Activated naive CD8-positive, alpha-beta T cell treated with anti-CD3 and anti-CD28 coated beads, Interleukin-2, amount 10 ng/mL, durations not matched to agents 7 days and 5 days (primary cell): ENCODE results near the gene EDEM3. TPM values are rescaled to one million over a fixed set of nuclear protein-coding genes. Genes with fewer than 3 reads are reported as not detected.

ENCODE experiments used
- ATAC-seq: fragments of 150-1000 bp; cut with Tn5 transposase; one replicate; pipeline ENCODE4 v1.10.0; 2021; ENCODE audit warnings: low read depth, moderate library complexity
- POLR2A ChIA-PET: fragments of 350-600 bp; sonication (Branson Sonifier 250); formaldehyde crosslinking; loops from one replicate; lab custom pipeline; 2021; ENCODE audit warnings: antibody characterized with exemption; lab: Charles Lee
- DNase-seq: peaks from one replicate; pipeline ENCODE4 v3.0.0; 2021
- H3K27ac Mint-ChIP-seq: one replicate; pipeline ENCODE4 v1.8.0; 2022; ENCODE audit warnings: mild to moderate bottlenecking, mixed read lengths
- H3K27me3 Mint-ChIP-seq: one replicate; pipeline ENCODE4 v1.8.0; 2022; ENCODE audit warnings: mild to moderate bottlenecking, moderate library complexity, mixed read lengths
- H3K36me3 Mint-ChIP-seq: one replicate; pipeline ENCODE4 v1.8.0; 2021; ENCODE audit warnings: mild to moderate bottlenecking, mixed read lengths
- H3K4me1 Mint-ChIP-seq: one replicate; pipeline ENCODE4 v1.8.0; 2021; ENCODE audit warnings: mixed read lengths
- H3K4me3 Mint-ChIP-seq: one replicate; pipeline ENCODE4 v1.8.0; 2022; ENCODE audit warnings: mild to moderate bottlenecking, moderate library complexity, mixed read lengths
- H3K9me3 Mint-ChIP-seq: one replicate; pipeline ENCODE4 v1.8.0; 2021; ENCODE audit warnings: mixed read lengths
- total RNA-seq, 2 experiments: library from RNA; stranded (reverse); gene quantifications; one replicate each; pipeline ENCODE4 v1.2.3, GENCODE V29; 2021

EDEM3 gene
- total RNA-seq = 10 to 100 TPM; 18.8 to 29.9 TPM

- Mint-ChIP-seq H3K27me3 (peaks cover 10% of the 10 kb centered on the region), H3K27ac (peak within 1 kb of the TSS; percentile 82), H3K4me3 (peak within 1 kb of the TSS; percentile 89), H3K4me1 (peaks cover 27% of the 10 kb centered on the region), H3K9me3 (no peaks in the 10 kb centered on the region), H3K36me3 (peaks cover 4% of the 10 kb centered on the region)
- peak; percentile 96 for ATAC-seq
- peak; percentile 91 for DNase-seq
- POLR2A ChIA-PET = interaction anchor here (0.6 to 2.5 kb wide), 6 partner anchors 9 to 703 kb away, joined by 3 to 11 read pairs (median 3); partner anchors contain the start of genes SWT1, TRMT1L and TSEN15
Measured at GRCh38 chr1:184754476-184755225, at the start of gene EDEM3. TSS of gene EDEM3 (minus strand) at chr1:184754858. CDS start at chr1:184754646, 212 bp downstream.

GRCh38 chr1:184804220-184804619 lies 49.6 kb upstream of the EDEM3 start:
- POLR2A ChIA-PET = no interaction called here
- no peaks in the 10 kb centered on the region for H3K36me3 Mint-ChIP-seq
- H3K9me3 Mint-ChIP-seq = no peaks in the 10 kb centered on the region
- ATAC-seq (no peak), DNase-seq (no peak)
- no peak overlapping the region for H3K27ac Mint-ChIP-seq
- H3K4me1 Mint-ChIP-seq = no peaks in the 10 kb centered on the region
- H3K27me3 Mint-ChIP-seq = no peaks in the 10 kb centered on the region
- H3K4me3 Mint-ChIP-seq = no peak overlapping the region

GRCh38 chr1:184803180-184803492 lies 48.5 kb upstream of the EDEM3 start:
- POLR2A ChIA-PET = no interaction called here
- no peak overlapping the region for H3K27ac Mint-ChIP-seq

GRCh38 chr1:184802354-184803179 lies 47.9 kb upstream of the EDEM3 start:
- Mint-ChIP-seq H3K4me1 (peaks cover 2% of the 10 kb centered on the region), H3K27me3 (no peaks in the 10 kb centered on the region), H3K27ac (no peak overlapping the region), H3K9me3 (no peaks in the 10 kb centered on the region), H3K4me3 (no peak overlapping the region), H3K36me3 (peaks cover 5% of the 10 kb centered on the region)
- POLR2A ChIA-PET = no interaction called here
- ATAC-seq (no peak), DNase-seq (no peak)

More at GRCh38 chr1:184803180-184803492, 48.5 kb upstream of the EDEM3 start:
- no peaks in the 10 kb centered on the region for H3K27me3 Mint-ChIP-seq
- H3K4me3 Mint-ChIP-seq = no peak overlapping the region
- no peaks in the 10 kb centered on the region for H3K9me3 Mint-ChIP-seq
- no peaks in the 10 kb centered on the region for H3K4me1 Mint-ChIP-seq
- ATAC-seq (no peak), DNase-seq (no peak)
- no peaks in the 10 kb centered on the region for H3K36me3 Mint-ChIP-seq

GRCh38 chr1:184801503-184801902 lies 46.8 kb upstream of the EDEM3 start:
- H3K4me1 Mint-ChIP-seq = peaks cover 2% of the 10 kb centered on the region
- H3K9me3 Mint-ChIP-seq = no peaks in the 10 kb centered on the region
- H3K36me3 Mint-ChIP-seq = peaks cover 5% of the 10 kb centered on the region
- POLR2A ChIA-PET = no interaction called here
- ATAC-seq = no peak
- DNase-seq = no peak
- H3K4me3 Mint-ChIP-seq = no peak overlapping the region
- H3K27me3 Mint-ChIP-seq = no peaks in the 10 kb centered on the region
- H3K27ac Mint-ChIP-seq = no peak overlapping the region

- DNase-seq (no peak), ATAC-seq (no peak)
- peaks cover 8% of the 10 kb centered on the region for H3K36me3 Mint-ChIP-seq
Measured at GRCh38 chr1:184800876-184801275, 46.2 kb upstream of the EDEM3 start.

GRCh38 chr1:184793967-184794366 lies 39.3 kb upstream of the EDEM3 start:
- Mint-ChIP-seq H3K36me3 (peaks cover 11% of the 10 kb centered on the region), H3K4me3 (no peak overlapping the region), H3K9me3 (no peaks in the 10 kb centered on the region), H3K27ac (no peak overlapping the region), H3K27me3 (no peaks in the 10 kb centered on the region), H3K4me1 (peaks cover 10% of the 10 kb centered on the region)
- no peak for DNase-seq
- no peak for ATAC-seq
- POLR2A ChIA-PET = no interaction called here

More at GRCh38 chr1:184800876-184801275, 46.2 kb upstream of the EDEM3 start:
- H3K9me3 Mint-ChIP-seq = no peaks in the 10 kb centered on the region
- POLR2A ChIA-PET = no interaction called here
- H3K27me3 Mint-ChIP-seq = no peaks in the 10 kb centered on the region
- no peak overlapping the region for H3K4me3 Mint-ChIP-seq
- H3K4me1 Mint-ChIP-seq = peaks cover 2% of the 10 kb centered on the region
- H3K27ac Mint-ChIP-seq = no peak overlapping the region

GRCh38 chr1:184792450-184792969 lies 37.9 kb upstream of the EDEM3 start:
- DNase-seq (no peak), ATAC-seq (peak; percentile 70)
- H3K36me3 Mint-ChIP-seq = peaks cover 6% of the 10 kb centered on the region
- POLR2A ChIA-PET = interaction anchor here (0.6 kb wide), 1 partner anchor 55 kb away, joined by 3 read pairs; no protein-coding TSS in a partner anchor
- peak overlapping the region; percentile 15 for H3K4me3 Mint-ChIP-seq
- peaks cover 8% of the 10 kb centered on the region for H3K4me1 Mint-ChIP-seq
- peak overlapping the region; percentile 18 for H3K27ac Mint-ChIP-seq
- no peaks in the 10 kb centered on the region for H3K9me3 Mint-ChIP-seq
- H3K27me3 Mint-ChIP-seq = no peaks in the 10 kb centered on the region

- H3K36me3 Mint-ChIP-seq = peaks cover 7% of the 10 kb centered on the region
- H3K27ac Mint-ChIP-seq = no peak overlapping the region
- no peak overlapping the region for H3K4me3 Mint-ChIP-seq
- H3K27me3 Mint-ChIP-seq = no peaks in the 10 kb centered on the region
- ATAC-seq (no peak), DNase-seq (no peak)
- H3K4me1 Mint-ChIP-seq = peaks cover 10% of the 10 kb centered on the region
- H3K9me3 Mint-ChIP-seq = no peaks in the 10 kb centered on the region
- POLR2A ChIA-PET = no interaction called here
Measured at GRCh38 chr1:184791550-184791900, 36.9 kb upstream of the EDEM3 start.

- Mint-ChIP-seq H3K27ac (no peak overlapping the region), H3K4me3 (no peak overlapping the region), H3K4me1 (peaks cover 10% of the 10 kb centered on the region), H3K36me3 (peaks cover 4% of the 10 kb centered on the region), H3K9me3 (no peaks in the 10 kb centered on the region), H3K27me3 (no peaks in the 10 kb centered on the region)
- DNase-seq (no peak), ATAC-seq (no peak)
- POLR2A ChIA-PET = no interaction called here
Measured at GRCh38 chr1:184790642-184791549, 36.2 kb upstream of the EDEM3 start.

GRCh38 chr1:184789884-184790283 lies 35.2 kb upstream of the EDEM3 start:
- ATAC-seq (no peak), DNase-seq (no peak)
- no peaks in the 10 kb centered on the region for H3K27me3 Mint-ChIP-seq
- no peak overlapping the region for H3K4me3 Mint-ChIP-seq
- H3K4me1 Mint-ChIP-seq = peaks cover 10% of the 10 kb centered on the region
- POLR2A ChIA-PET = no interaction called here
- peaks cover 2% of the 10 kb centered on the region for H3K9me3 Mint-ChIP-seq
- peaks cover 1% of the 10 kb centered on the region for H3K36me3 Mint-ChIP-seq
- no peak overlapping the region for H3K27ac Mint-ChIP-seq

- peaks cover 5% of the 10 kb centered on the region for H3K9me3 Mint-ChIP-seq
- POLR2A ChIA-PET = no interaction called here
Measured at GRCh38 chr1:184788970-184789369, 34.3 kb upstream of the EDEM3 start.

GRCh38 chr1:184785529-184785928 lies 30.9 kb upstream of the EDEM3 start:
- no peak overlapping the region for H3K27ac Mint-ChIP-seq
- ATAC-seq (no peak), DNase-seq (no peak)
- no peaks in the 10 kb centered on the region for H3K27me3 Mint-ChIP-seq
- POLR2A ChIA-PET = interaction anchor here (0.5 kb wide), 1 partner anchor 208 kb away, joined by 4 read pairs; no protein-coding TSS in a partner anchor
- H3K9me3 Mint-ChIP-seq = peaks cover 17% of the 10 kb centered on the region
- H3K36me3 Mint-ChIP-seq = peaks cover 4% of the 10 kb centered on the region
- H3K4me3 Mint-ChIP-seq = no peak overlapping the region
- H3K4me1 Mint-ChIP-seq = peaks cover 2% of the 10 kb centered on the region

More at GRCh38 chr1:184788970-184789369, 34.3 kb upstream of the EDEM3 start:
- H3K27ac Mint-ChIP-seq = no peak overlapping the region
- ATAC-seq (no peak), DNase-seq (no peak)
- no peaks in the 10 kb centered on the region for H3K27me3 Mint-ChIP-seq
- peaks cover 10% of the 10 kb centered on the region for H3K4me1 Mint-ChIP-seq
- H3K4me3 Mint-ChIP-seq = no peak overlapping the region
- H3K36me3 Mint-ChIP-seq = peaks cover 4% of the 10 kb centered on the region
